SK-N-MC (cell line): ENCODE measurements around the gene LRRN2.

Experiments
- DNase-seq: peaks from one replicate; pipeline ENCODE4 v3.0.0-alpha.2; 2011; ENCODE audit warnings: low read depth, low spot score
- H3K27ac ChIP-seq: fragments of 200-600 bp; sonication (generic); 2 replicates; pipeline ENCODE4 v1.5.1; 2016; ENCODE audit warnings: mixed run types
- H3K36me3 ChIP-seq: fragments of 200-600 bp; sonication (generic); 2 replicates; pipeline ENCODE4 v1.6.1; 2017; ENCODE audit warnings: antibody characterized with exemption, low read length, mixed read lengths; ENCODE audit not compliant: insufficient read depth
- H3K4me3 ChIP-seq: fragments of 200-600 bp; sonication (generic); 2 replicates; pipeline ENCODE4 v1.5.1; 2016
- H3K9ac ChIP-seq: fragments of 200-600 bp; sonication (generic); 2 replicates; pipeline ENCODE4 v1.8.0; 2017; ENCODE audit warnings: mixed run types, mixed read lengths; ENCODE audit not compliant: insufficient read length
- H3K9me3 ChIP-seq: fragments of 200-600 bp; sonication (generic); 2 replicates; pipeline ENCODE4 v1.6.1; 2017; ENCODE audit warnings: low read depth, mild to moderate bottlenecking, antibody characterized with exemption, low read length, moderate library complexity, mixed read lengths
- EZH2 ChIP-seq: fragments of 200-600 bp; sonication (generic); IDR thresholded peaks from one replicate; pipeline ENCODE4 v1.6.1; 2017; ENCODE audit warnings: antibody characterized with exemption
- FOXP2 ChIP-seq: optimal IDR thresholded peaks from 2 replicates; pipeline ENCODE3; 2011; ENCODE audit warnings: mild to moderate bottlenecking, moderate library complexity; ENCODE audit not compliant: insufficient read depth; ENCODE audit errors: extremely low read length, control extremely low read depth
- POLR2AphosphoS5 ChIP-seq: IDR thresholded peaks from 2 replicates; pipeline ENCODE4 v1.6.1; 2012; ENCODE audit warnings: mild to moderate bottlenecking, low read depth, low read length, borderline replicate concordance

The LRRN2 gene

DNA sequence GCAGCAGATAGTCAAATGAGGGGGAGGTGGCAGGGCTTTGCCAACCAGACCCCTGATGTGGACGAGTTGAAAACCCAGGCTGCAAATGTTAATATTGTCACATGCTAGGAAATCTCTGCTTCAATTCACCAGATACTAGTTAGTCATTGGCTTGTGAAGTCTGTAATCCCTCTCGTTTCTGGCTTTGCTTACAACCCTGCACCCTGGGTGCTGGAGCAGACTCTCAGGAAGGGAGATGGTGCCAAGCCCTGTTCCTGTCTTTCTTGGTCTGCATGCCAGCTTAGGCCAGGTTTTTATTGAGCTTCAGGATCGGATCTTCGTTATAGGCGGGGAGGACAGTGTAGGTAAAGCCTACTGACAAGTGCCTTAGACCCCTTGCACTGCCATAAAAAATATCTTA lies 116.1 kb downstream of the LRRN2 start:
- Histone ChIP-seq H3K9ac (no peak overlapping the region), H3K36me3 (no peaks in the 10 kb centered on the region), H3K4me3 (no peak overlapping the region), H3K9me3 (no peaks in the 10 kb centered on the region), H3K27ac (no peak overlapping the region)
- no peak for DNase-seq
- no peak for TF ChIP-seq FOXP2
- TF ChIP-seq POLR2AphosphoS5, result no peak
- no peak for TF ChIP-seq EZH2

DNA sequence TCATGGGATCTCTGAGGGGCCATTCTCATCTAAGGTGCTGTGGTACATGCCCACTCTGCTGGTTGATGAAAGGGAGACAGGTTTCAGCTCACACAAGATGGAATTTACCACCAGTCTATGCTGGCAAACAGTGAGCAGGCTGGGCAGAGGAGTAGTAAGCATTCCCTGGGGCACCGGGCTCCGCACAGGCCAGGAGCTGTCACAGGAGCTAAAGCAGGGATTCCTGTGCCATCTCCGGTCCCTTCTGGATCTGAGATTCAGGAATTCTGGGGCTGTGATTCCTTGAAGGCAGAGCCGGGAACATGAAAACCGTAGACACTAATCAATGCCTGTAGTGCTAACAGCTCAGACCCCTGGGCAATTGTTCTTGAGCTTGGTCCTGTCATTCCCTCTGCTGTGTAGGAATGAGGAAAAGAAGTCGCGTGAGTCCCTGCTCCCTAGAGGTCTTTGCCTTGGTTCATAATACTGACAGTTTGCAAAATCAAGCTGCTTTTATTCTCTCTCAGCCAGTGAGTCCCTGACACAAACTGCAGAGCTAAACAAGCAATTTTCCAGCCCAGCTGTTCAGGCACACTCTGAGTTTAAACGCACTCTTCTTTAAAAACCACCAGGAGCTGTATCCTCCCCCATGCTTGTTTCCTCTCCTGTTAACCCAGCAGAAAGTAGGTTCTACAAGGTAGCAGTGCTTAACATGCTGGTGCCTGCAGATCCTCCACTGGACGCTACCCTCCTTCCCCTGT lies 116.8 kb downstream of the LRRN2 start:
- DNase-seq, result no peak
- H3K36me3 ChIP-seq, result no peaks in the 10 kb centered on the region
- H3K9me3 ChIP-seq, result no peaks in the 10 kb centered on the region
- H3K27ac ChIP-seq, result no peak overlapping the region
- H3K4me3 ChIP-seq, result no peak overlapping the region
- TF ChIP-seq POLR2AphosphoS5 (no peak), FOXP2 (no peak)
- no peak overlapping the region for H3K9ac ChIP-seq
